Stimulated activated CD8-positive, alpha-beta memory T cell treated with anti-CD3 and anti-CD28 coated beads, Interleukin-7, amount 100 ng/mL, for 48 hours (primary cell): ENCODE measurements around the gene MAP3K14.
"Not testable (repeated sequence)": the region's sequence is repeated elsewhere in the genome, so short reads cannot be mapped to it uniquely, and the experiment has no call there.

Experiments
- DNase-seq, 2 donors: peaks; one replicate each; pipeline ENCODE4 v3.0.0-alpha.2; 2020; ENCODE audit warnings: low read depth in 1 of 2; ENCODE audit errors: extremely low read depth in 1 of 2

The MAP3K14 gene

DNA sequence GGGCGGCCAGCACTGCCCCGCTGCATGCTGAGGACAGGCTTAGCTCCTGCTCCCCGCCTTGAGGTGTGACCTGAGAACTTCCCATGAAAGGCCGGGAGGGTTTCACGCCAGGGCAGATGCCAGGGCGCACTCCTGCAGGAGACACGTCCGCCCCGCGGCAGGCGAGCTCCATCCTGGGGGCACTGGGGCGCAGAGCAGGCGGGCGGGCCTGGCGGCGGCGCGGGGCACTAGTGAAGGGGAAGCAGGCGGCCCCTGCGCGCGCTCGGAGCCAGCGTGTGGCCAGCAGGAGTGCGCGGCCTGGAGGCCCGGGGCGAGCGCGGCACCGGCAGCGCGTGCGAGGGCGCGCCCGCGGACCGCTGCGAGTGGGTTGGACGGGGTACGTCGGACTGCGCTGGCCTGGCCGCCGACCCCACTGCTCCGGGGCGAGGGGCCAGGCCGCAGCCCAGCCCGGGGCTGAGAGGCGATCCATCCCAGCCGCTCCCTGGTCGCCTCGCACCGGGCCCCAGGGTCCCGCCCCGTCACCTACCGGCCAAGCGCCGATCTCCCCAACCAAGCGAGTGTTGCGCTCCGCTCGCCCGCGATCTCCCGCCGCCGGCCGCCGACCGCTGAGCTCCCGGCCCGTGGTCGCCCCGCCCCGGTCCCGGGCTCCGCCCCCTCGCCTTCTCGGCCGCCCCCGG is at the start of gene MAP3K14:
Gene MAP3K14 (minus strand): TSS at position 587 of the 677 bp plus-strand sequence. CDS start 26,275 bp downstream, outside the sequence.
- DNase-seq: no peak

DNA sequence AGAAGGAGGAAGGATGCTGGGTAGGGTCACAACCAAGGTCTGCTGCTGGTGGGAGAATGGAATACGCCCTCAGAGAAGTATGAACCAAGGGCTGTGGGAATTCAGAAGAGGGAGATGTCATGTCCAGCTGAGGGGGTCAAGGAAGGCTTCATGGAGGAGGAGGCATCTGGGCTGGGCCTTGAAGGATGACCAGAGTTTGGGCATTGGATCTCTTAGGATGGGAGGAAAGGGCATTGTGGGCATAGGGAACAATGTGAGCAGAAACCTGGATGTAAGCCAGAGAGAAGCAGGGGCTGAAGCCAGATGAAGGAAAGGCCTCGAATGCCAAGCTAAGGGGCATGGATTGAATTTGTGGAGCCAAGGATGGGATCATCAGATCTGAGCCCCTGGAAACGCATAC is 49.2 kb upstream of the MAP3K14 start:
- DNase-seq: no peak

DNA sequence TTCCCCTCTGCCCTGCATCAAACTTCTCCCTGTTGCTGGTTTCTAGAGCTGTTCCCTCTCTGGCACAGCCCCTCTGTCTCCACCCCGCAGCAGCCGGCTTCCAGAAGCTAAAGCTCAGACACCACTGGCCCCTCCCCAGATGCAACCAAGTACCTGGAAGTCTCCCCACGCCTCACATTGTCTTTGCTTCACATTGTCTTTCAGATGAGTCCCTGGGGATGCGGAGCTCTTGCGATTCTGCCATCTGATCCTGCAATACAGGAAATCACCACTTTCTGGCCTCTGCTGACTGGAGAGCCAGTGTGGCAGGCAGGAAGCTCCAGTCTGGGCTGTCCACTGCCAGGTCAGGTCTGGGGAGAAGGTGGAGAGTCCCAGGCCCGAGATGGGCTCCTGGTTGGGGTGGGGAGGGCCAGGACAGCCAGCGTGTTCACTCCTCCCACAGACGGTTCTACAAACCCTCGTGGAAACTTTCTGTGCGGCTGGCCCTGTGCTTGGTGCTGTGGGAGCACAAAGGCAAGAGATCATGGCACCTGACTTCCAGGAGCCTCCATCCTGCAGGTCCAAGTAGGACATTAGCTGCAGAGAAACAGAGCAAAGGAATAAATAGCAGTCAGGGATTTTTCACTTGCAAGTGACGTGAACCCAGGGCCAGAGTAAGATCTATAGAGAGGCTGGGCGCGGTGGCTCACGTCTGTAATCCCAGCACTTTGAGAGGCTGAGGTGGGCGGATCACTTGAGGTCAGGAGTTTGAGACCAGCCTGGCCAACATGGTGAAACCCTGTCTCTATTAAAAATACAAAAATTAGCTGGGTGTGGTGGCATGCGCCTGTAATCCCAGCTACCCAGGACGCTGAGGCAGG is 47.9 kb upstream of the MAP3K14 start:
- DNase-seq: no peak

DNA sequence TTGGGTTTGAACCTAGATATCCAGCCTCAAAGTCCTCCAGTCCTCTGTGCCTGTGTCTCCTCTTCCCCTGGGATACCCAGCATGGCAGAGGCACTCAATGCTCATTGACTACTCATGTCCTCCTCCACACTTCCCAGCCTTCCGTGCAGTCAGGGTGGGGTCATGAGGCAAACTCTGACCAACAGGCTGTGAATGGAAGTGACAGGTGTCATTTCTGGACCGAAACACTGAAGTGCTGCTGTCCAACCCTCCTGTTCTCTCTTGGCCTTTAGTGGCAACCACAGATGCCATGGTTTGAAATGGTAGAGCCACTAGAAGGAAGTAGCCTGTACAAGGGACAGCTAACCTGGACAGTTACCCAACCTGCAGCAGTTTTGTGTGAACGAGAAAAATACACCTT is 46.7 kb upstream of the MAP3K14 start:
- no peak for DNase-seq

DNA sequence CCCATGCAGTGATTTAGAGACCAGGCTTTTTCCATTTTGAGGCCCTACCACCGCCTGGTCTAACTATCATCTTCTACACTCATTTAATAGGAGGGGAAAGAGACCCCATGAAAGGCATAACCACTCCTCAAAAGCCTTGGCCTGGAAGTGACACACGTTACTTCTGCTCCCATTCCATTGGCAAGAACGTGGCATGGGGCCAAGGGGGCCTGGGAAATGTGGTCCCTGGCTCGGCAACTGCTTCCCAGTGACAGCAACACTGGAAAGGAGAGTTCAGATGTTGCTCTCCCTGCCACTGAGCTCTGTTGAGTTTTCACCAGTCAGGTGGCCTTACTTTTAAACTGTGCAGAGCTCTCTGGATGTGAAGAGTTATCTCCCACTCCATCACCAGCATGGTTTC is 45.2 kb upstream of the MAP3K14 start:
- DNase-seq: no peak

DNA sequence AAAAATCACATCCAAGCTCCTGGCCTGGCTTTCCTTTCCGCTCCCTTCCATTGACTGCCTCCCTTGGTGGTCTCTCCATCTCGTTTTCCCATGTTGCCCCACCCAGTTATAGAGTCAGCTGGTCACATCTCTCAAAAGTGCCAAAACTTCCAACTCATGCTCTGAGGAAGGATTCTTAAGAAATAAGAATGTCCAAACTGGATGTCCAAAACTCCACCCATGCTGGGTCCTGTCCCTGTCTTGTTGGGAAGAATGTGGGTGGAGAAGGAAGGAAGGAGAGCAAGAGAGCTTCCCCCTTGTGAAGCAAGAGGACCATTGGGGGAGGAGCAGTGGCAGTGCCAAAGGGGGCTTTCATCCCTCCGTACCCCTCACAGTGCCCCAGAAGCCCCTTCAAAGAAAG is 44.6 kb upstream of the MAP3K14 start:
- no peak for DNase-seq

DNA sequence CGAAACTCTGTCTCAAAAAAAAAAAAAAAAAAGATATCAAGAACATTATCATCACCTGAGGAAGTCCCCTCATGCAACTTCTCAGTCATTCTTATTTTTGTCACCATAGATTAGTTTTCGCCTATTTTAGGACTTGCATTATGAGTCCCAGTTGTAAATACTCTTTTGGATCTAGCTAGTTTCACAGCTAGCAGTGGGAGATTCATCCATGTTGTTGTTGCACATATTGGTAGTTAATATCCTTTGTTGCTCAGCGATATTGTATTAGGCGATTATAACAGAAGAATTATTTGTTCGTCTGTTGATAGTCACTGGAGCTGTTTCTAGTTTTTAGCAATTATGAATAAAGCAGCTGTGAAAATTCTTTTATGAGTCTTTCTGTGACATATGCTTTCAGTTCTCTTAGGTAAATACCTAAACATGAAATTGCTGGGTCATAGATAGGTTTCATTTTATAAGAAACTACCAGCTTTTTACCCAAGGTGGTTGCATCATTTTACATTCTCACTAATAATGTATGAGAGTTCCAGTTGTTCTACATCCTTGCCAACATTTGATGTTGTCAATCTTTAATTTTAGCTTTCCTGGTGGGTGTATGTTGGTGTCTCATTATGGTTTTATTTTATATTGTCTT is 40.7 kb upstream of the MAP3K14 start:
- no peak for DNase-seq

DNA sequence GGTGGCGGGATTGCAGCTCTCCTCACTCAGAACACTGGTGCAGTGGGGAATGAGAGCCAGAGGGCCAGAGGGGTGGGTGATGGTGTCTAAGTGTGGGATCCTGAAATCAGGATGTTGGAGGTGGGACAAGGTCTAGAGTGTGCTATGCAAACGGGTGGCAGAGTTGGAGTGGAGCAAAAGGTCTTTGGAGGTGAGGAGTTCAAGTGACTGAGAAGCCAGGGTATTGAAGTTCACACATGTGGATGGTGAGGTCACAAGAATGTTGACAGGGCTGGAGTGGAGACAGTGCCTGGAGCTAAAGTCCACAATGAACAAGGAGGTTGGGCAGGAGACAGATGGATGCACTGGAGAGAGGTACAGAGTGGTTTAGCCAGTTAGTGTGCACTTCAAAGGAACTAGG is 38.3 kb upstream of the MAP3K14 start:
- no peak for DNase-seq

DNA sequence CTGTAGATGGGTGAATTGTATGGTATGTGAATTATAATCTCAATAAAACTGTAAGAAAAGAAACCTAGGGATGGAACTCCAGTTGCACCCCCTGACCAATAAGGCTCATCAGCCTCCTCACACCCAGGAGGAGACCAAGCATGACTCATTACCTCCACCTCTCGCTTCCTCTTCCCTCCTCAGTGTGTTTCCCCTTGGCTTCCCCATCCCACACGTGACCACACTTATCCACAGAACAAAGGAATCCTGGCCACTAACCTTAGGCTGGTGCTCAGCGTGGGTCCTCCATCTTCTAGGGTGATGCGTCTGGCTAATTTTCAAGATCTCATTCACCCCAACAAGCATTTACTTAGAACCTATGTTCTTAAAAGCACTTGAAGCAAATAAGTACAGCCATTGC is 36.2 kb upstream of the MAP3K14 start:
- peak in 1 of 2 donors; percentile 32 for DNase-seq

DNA sequence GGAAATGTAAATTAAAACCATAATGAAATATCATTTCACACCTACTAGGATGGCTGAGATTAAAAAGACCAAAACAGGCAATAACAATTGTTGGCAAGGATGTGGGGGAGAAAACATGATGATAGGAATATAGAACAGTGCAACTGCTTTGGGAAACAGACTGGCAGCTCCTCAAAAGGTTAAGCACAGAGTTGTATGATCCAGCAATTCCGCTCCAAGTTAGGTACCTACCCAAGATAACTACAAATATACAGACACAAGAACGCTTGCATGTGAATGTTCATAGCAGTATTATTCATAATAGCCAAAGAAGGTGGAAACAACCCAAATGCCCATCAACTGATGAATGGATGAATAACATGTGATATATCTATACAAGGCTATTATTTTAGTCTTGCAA is 35.0 kb upstream of the MAP3K14 start:
- no peak for DNase-seq

DNA sequence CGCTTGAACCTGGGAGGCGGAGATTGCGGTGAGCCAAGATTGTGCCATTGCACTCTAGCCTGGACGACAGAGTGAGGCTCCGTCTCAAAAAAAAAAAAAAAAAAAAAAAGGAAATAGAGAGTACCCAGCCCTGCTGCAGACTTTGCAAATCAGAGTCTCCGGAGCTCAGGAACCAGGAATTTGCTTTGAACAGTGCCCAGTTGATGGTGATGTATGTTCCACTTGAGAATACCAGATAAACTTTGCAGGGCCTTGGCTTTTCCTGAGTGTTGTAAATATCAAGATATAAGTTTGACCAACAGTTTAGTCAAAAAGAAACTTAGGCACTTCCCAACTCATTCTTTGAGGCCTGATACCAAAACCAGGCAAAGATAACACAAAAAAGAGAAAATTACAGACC is 30.6 kb upstream of the MAP3K14 start:
- no peak for DNase-seq

DNA sequence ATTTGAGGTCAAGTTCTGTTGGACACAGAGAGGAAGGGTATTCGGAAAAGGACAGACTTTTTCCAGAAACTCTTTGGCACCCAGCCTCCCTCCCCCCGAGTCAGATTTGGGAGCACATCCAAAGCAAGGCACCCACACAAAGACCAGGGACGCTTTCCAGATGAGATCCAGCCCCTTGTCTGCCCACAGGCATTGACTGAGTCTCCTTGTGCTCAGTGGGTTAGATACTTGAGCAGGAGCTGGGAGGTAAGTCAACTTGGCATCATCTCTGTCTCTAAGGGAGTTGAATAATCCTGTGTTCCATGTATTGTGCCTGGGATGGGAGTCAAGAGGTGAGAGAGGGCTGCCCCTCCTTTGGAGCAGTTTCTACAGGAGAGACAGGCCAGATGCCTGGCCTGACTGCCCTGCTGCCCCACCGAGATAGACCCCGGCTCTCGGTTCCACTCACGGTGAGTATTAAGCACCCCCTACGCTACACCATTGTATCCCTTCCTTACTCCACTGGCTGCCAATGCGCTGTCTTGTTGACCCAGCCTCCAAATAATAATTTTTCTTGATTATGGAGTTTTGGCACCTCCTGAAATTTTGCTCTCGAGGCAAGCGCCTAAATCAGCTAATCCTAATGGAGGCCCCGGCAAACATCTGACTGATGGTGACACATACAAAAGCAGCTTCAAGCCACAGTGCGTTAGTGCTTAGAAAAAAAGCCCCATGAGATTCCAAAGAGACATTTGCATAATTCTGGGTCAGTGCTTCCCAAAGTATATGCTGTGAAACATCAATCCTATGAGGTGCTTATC is 29.6 kb upstream of the MAP3K14 start:
- no peak for DNase-seq

DNA sequence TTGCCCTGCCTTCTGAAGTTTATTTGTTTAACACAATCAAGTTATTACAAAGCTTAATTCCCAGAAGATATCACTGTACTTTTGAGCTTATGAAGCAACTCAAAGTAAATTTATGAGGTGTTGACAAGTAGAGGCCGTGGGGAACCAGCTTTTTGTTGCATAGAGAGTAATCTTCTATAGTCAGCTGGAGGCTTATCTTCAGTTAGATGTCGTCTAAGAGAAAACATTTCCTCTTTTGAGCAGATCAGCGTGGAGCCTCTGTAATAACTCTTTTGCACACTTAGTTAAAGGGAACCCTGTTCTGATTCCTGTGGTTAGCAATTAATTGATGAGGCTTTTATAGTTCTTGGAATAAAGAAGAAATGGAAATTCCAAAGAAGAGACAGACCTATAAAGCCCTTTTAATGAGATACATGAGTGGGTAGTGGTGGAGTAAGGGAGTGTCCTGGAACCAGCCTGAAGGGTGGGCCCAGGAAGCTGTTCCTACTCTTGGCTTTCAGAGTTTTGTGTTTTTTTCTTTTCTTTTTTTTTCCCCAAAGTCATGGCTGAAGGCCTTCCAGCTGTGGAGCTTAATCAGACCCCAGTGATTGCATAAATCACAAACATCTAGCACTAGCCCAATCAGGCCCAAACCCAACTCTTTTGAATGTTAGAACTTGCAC is 28.9 kb upstream of the MAP3K14 start:
- DNase-seq: no peak

DNA sequence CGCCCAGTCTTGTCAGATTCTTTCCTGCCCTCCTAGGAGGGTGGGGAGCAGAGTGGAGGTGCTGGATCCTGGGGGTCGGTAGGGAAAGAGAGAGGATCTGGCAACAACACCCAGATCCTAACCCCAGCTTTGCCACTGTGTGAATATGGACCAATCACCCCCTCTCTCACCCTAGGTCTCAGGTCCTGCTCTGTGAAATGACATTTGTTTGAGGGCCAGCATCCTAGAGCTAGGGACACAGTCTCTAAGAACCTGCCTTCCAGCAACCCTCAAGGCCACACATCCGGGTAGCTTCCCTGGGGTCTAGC is 28.4 kb upstream of the MAP3K14 start:
- DNase-seq: no peak

DNA sequence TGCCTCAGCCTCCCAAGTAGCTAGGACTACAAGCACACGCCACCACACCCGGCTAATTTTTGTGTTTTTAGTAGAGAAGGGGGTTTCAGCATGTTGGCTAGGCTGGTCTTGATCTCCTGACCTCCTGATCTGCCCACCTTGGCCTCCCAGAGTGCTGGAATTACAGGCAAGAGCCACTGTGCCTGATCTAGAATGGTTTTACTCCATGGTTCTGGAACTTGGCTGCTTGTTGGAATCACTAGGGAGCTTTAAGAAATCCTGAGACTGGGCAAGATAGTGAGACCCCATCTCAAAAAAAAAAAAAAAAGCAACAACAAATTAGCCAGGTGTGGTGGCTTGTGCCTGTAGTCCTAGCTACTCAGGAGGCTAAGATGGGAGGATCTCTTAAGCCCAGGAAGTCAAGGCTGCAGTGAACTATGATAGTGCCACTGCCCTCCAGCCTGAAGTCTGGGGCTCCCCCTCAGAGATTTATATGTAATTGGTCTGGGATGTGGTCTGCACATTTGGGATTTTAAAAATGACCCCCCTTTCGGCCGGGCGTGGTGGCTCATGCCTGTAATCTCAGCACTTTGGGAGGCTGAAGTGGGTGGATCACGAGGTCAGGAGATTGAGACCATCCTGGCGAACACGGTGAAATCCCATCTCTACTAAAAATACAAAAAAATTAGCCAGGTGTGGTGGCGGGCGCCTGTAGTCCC is 27.3 kb upstream of the MAP3K14 start:
- DNase-seq: not testable (repeated sequence)

DNA sequence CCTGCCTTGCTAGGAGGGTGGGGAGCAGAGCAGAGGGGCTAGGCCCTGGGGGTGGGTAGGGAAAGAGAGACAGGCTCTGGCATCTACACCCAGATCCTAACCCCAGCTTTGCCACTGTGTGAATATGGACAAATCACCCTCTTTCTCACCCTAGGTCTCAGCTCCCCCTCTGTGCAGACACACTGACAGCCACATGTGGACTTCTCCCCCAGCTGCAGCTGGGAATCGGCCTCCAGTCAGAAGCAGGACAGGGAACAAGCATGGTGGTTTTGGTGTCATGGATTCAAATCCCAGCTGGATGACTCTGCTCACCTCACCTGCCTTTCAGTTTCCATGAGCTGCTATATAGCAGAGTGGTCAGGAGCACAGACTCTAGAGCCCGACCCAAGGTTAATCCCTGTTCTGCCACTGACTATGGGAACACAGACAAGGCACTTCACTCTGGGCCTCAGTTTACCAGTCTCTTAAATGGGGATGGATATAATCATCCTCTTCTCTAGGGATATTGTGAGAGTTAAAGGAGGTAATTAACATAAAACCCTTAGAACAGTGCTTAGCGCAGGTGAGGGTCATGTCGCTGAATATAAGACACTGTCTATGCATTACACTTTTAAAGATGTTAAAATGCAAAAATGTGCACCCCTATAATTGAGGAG is 26.2 kb upstream of the MAP3K14 start:
- DNase-seq: no peak

DNA sequence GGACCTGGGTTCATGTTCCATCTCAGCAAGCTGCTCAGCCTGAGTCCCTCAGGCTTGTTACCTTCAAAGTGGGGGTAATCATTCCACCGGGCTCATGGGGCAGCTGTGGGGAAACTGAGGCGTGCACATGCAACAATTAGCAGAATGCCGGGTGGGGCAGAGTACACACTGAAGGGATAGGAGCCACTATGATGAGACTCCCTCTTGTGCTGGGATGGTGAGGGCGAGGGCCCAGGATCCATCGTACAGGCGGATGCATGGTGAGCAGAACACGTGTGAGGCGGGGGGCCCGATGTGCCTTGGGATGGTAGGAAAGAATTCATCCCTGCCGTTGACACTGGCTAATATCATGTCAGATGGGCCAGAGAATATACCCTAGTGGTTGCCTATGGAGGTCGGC is 25.5 kb upstream of the MAP3K14 start:
- DNase-seq: no peak

DNA sequence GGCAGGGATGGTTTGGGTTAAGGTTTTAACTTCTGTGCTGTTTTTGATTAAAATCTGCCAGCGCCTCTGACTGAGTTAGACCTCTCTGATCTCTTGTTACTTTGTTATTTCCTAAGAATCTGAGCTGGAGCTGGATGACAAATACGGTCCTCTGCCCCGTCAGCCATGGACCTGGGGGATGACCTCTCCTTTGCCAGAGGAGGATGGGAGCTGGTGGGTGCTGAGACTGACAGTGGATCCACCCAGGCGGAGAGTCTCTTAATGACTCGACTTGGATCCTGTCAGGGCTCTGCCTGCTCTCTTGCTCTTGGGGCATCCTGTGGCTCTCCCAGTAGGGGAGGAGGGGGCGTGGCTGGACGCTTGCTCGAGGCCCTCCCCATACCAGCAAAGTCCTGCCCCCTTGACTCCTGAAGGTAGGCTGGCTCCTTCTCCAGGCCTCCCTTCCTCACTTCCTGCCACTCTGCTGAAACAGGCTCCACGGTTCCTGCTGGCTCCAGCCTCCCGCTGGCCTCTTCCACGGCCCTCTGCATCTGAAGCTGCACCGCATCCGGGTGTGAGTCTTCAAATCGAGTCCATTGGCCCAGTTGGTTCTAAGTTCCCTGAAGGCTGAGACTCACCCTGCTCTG is 24.8 kb upstream of the MAP3K14 start:
- DNase-seq: no peak
